Kidney epithelial cell (primary cell): ENCODE measurements around the gene ANKH. TPM values are rescaled to one million over a fixed set of nuclear protein-coding genes. Genes with fewer than 3 reads are reported as not detected.
"Not testable (repeated sequence)": the region's sequence is repeated elsewhere in the genome, so short reads cannot be mapped to it uniquely, and the experiment has no call there.

ENCODE experiments used
- DNase-seq: peaks from one replicate; pipeline ENCODE4 v3.0.0-alpha.2; 2010; ENCODE audit warnings: low read depth
- H3K27me3 ChIP-seq: 2 replicates; pipeline ENCODE4 v1.6.0; 2011; ENCODE audit warnings: low read length; ENCODE audit not compliant: control insufficient read depth, insufficient read depth
- H3K36me3 ChIP-seq: 2 replicates; pipeline ENCODE4 v1.5.1; 2011; ENCODE audit warnings: low read length; ENCODE audit not compliant: control insufficient read depth, insufficient read depth
- H3K4me3 ChIP-seq: 2 replicates; pipeline ENCODE4 v1.5.1; 2011; ENCODE audit warnings: low read depth, mild to moderate bottlenecking, control low read depth, low read length
- CTCF ChIP-seq: IDR thresholded peaks from 2 replicates; pipeline ENCODE4 v1.5.1; 2011; ENCODE audit warnings: mild to moderate bottlenecking, moderate library complexity, low read length, control low read depth, inconsistent platforms; ENCODE audit not compliant: insufficient read depth, poor library complexity, severe bottlenecking
- total RNA-seq: library from RNA; depleted of rRNA; stranded (reverse); fragments of >200 nt; gene quantifications from 2 replicates; pipeline ENCODE4 v1.2.3, GENCODE V29; 2015

The ANKH gene
- total RNA-seq, 1 donor from 2014 or later, result 15.8 TPM

DNA sequence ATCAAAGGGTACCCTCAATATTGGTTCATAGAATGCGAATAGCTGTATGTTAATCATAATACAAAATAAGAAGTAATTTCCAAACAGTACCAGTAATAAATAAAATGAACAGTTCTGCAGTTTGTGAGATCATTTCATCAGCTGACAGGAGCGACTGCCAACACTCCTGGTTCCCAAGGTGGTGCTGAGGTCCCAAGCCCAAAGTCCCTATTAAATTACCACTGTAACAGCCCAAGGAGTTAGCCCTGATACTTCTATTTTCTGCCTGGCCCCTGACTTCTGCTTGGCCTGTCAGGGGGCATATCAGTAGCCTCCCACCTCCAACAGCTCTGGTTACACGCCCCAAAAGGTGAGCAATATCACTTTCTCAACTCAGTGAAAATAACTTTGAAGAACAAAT lies 47.1 kb downstream of the ANKH start:
- Histone ChIP-seq H3K36me3 (no peaks in the 10 kb centered on the region), H3K27me3 (no peaks in the 10 kb centered on the region), H3K4me3 (no peak overlapping the region)
- no peak for TF ChIP-seq CTCF
- no peak for DNase-seq

DNA sequence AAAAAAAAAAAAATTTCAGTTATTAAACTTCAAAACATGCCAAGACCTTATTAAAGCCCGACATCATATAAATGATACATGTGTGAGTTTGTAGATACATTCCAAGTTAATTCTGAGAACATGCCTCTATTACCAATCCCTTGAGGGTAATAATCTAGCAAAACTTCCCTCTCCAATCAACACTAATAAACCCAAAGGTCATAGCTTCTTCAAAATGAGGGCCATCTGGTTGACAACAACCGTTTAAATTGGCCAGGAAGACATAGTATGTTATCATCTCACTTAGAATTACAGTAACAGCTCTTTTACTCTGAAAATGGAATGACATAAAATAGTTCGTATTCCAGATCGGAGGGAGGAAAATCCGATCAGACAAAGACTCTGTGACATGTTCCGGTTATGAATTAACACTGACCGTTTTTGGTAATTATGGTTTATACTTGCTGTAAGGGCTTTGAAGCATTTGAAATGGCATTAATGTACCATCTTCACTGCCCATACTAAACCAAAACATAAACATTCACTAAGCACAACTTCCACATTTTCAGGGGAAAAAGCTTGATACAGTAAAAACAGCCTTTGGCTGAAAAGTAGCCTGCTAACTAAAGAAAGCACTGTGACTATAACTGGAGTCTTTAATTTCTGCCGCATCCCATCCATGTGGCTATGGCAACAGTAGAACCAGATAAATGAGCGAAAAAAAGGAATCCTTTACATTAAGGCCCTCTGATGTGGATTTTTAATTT lies 50.3 kb downstream of the ANKH start:
- no peak for DNase-seq
- no peak for TF ChIP-seq CTCF
- Histone ChIP-seq H3K27me3 (no peaks in the 10 kb centered on the region), H3K4me3 (no peak overlapping the region), H3K36me3 (no peaks in the 10 kb centered on the region)

DNA sequence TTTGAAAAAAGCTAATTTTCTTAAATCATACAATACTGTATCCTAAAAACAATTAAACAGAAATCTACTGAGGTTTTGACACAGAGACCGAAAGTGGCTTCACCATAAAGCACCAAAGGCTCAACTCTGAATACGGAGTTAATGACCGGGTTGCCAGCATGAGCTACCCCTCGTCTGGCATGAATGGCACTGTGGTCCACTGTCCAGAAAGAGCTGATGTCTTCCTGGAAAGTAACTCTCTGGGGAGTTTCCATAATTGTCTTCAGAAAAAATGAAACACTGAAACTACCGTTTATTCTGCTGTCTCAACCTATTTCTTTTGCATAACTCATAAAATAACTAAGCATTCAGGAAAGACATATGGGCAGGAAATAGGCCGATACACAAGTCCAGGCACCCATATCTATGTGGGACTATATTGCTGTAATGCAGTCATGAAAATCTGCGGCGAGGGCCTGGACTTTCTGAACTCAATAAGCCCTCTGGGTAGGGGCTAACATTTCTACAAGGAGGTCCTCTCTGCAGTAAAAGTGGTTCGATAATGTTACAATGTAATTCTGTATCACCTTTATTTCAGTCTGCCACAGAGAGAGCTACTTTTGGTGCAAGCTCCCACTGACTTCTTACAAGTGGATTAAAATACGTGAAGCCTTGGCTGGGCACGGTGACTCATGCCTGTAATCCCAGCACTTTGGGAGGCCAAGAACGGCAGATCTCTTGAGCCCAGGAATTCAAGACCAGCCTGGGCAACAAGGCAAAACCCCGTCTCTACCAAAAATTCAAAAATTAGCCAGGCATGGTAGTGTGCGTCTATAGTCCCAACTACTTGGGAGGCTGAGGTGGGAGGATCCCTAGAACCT lies 52.4 kb downstream of the ANKH start:
- no peak overlapping the region for H3K4me3 ChIP-seq
- DNase-seq, result no peak
- TF ChIP-seq CTCF, result no peak
- H3K36me3 ChIP-seq, result no peaks in the 10 kb centered on the region
- H3K27me3 ChIP-seq, result no peaks in the 10 kb centered on the region

DNA sequence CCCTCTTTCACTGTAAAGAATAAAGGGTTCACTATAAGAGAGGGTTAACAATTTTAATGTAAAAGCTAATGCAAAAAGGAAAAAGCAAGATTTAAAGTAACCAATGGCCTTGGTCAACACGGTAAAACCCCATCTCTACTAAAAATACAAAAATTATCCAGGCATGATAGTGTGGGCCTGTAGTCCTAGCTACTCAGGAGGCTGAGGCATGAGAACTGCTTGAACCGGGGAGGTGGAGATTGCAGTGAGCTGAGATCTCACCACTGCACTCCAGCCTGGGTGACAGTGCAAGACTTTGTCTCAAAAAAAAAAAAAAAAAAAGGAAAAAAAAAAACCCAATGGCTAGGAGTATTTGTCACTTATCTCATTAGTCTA lies 53.8 kb downstream of the ANKH start:
- H3K27me3 ChIP-seq, H3K4me3 ChIP-seq, H3K36me3 ChIP-seq, DNase-seq: not testable (repeated sequence)

DNA sequence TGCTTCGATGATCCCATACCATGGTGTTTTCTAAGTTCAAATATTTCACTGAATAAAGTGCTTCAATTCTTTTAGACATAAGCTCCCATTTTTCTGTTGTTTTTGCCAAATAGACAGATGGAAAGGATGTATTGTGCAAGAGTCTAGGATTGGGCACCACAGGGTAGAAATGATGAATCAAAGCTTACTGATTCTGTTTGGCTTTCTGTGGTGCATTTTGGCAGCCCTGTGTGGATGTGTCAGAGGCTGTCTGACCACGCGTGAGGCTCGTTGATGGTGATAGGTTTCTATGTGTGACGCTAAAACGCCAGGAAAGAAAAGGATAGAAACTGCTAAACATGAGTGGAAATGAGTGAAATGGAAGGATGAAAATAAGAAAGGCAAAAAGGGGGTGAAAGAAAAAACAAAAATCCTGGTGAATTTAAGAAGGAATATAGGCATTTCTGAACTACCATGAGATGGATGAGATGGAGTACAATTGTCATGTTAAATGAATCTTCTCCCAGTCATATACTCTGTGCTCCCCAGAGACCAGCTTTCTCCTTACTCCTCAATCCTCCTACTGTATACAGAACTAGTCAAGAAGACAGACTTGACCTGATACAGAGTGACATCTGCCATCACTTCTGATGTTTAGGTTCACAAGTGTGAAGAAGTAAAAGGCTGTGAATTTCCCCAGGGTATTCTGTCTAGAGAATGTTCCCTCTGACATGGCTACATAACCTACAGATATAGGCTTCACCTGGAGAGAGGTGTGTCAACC lies 54.4 kb downstream of the ANKH start:
- H3K27me3 ChIP-seq, result no peaks in the 10 kb centered on the region
- no peaks in the 10 kb centered on the region for H3K36me3 ChIP-seq
- DNase-seq, result no peak
- TF ChIP-seq CTCF, result no peak
- H3K4me3 ChIP-seq, result no peak overlapping the region
